ENCODE measurements around the gene PDZD7.

PDZD7 gene

DNA sequence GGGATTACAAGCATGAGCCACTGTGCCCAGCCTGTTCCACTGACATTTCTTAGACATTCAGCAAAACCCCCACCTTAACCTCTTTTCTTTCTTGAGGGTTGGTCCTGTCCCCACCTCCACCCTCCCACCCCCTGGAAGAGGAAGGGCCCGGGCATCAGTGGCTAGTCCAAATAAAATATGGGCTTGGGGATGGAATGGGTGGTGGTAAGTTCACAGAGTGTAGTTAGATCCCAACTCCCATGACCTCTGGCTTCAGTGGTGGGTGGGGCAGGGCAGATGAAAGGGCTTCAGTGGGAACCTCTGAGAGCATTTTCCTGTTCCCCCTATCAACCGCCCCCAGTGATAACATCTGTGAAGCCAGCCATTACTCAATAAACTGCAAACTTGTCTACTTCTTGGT lies 9.9 kb upstream of the PDZD7 start:
- DNase-seq (ENCODE audit: low spot score) = no peak

DNA sequence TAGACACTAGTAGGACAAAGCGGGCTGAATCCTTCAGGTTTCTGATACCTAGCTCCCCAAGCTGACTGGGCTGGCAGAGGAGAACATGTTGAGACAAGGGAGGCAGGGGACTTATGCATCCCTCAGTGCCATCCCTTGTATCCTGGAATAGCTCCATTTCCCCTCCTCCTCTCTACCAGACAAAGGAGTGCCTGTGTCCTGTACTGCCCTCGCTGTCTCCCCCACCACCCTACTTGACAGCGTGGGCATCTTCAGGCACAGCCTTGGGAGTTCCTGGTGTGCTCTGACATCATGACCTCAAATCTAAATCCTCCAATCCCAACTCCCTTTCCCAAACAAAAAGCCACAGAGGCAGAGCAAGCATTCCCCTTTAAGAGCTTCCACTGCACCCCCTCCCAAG lies 9.1 kb upstream of the PDZD7 start:
- peaks cover 28% of the 10 kb centered on the region for H3K36me3 ChIP-seq (ENCODE audit: low read depth)
- DNase-seq (ENCODE audit: low spot score) = no peak

More for the DNA sequence above, 9.9 kb upstream of the PDZD7 start:
- H3K27ac ChIP-seq (ENCODE audit: poor library complexity, severe bottlenecking) = no peak overlapping the region
- TF ChIP-seq, protein P1, sequence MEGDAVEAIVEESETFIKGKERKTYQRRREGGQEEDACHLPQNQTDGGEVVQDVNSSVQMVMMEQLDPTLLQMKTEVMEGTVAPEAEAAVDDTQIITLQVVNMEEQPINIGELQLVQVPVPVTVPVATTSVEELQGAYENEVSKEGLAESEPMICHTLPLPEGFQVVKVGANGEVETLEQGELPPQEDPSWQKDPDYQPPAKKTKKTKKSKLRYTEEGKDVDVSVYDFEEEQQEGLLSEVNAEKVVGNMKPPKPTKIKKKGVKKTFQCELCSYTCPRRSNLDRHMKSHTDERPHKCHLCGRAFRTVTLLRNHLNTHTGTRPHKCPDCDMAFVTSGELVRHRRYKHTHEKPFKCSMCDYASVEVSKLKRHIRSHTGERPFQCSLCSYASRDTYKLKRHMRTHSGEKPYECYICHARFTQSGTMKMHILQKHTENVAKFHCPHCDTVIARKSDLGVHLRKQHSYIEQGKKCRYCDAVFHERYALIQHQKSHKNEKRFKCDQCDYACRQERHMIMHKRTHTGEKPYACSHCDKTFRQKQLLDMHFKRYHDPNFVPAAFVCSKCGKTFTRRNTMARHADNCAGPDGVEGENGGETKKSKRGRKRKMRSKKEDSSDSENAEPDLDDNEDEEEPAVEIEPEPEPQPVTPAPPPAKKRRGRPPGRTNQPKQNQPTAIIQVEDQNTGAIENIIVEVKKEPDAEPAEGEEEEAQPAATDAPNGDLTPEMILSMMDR (IDR thresholded peaks at IDR 0.05; ENCODE audit: poor library complexity, severe bottlenecking) = no peak
- no peak for ATAC-seq (ENCODE audit: low read depth)
- H3K9me3 ChIP-seq (ENCODE audit: severe bottlenecking) = no peaks in the 10 kb centered on the region
- H3K36me3 ChIP-seq (ENCODE audit: low read depth) = peaks cover 20% of the 10 kb centered on the region
- H3K27me3 ChIP-seq (ENCODE audit: insufficient read depth, poor library complexity, severe bottlenecking) = no peaks in the 10 kb centered on the region
- H3K4me3 ChIP-seq (ENCODE audit: severe bottlenecking) = no peak overlapping the region
- peaks cover 9% of the 10 kb centered on the region for H3K4me1 ChIP-seq (ENCODE audit: insufficient read depth, poor library complexity, severe bottlenecking)

DNA sequence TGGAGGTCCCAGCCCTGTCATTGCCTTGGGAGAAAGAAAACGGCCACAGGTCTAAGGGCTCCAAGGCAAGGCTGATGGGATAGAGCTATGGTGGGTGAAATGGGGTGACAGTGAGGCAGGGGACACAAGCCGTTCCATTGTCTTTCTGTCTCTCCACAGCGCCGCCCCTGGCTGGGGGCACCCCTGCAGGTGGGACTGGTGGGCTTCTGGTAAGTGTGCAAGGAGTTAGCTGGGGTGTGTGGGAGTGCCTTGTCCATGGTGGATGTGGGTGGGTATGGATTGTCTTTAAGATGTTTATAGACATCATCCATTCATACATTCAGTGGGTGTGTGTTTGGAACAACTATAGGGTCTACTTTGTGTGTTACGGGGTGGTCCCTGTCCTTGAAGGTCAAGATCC lies 7.6 kb upstream of the PDZD7 start:
- peaks cover 36% of the 10 kb centered on the region for H3K36me3 ChIP-seq (ENCODE audit: low read depth)
- no peak overlapping the region for H3K27ac ChIP-seq (ENCODE audit: poor library complexity, severe bottlenecking)
- peaks cover 8% of the 10 kb centered on the region for H3K4me1 ChIP-seq (ENCODE audit: insufficient read depth, poor library complexity, severe bottlenecking)
- ATAC-seq (ENCODE audit: low read depth) = no peak
- H3K9me3 ChIP-seq (ENCODE audit: severe bottlenecking) = no peaks in the 10 kb centered on the region
- no peaks in the 10 kb centered on the region for H3K27me3 ChIP-seq (ENCODE audit: insufficient read depth, poor library complexity, severe bottlenecking)
- H3K4me3 ChIP-seq (ENCODE audit: severe bottlenecking) = no peak overlapping the region
- TF ChIP-seq, protein P1 (IDR thresholded peaks at IDR 0.05; ENCODE audit: poor library complexity, severe bottlenecking) = no peak
- no peak for DNase-seq (ENCODE audit: low spot score)

More for the DNA sequence above, 9.1 kb upstream of the PDZD7 start:
- Histone ChIP-seq H3K27me3 (ENCODE audit: insufficient read depth, poor library complexity, severe bottlenecking) (no peaks in the 10 kb centered on the region), H3K27ac (ENCODE audit: poor library complexity, severe bottlenecking) (no peak overlapping the region), H3K4me1 (ENCODE audit: insufficient read depth, poor library complexity, severe bottlenecking) (peaks cover 9% of the 10 kb centered on the region), H3K9me3 (ENCODE audit: severe bottlenecking) (no peaks in the 10 kb centered on the region), H3K4me3 (ENCODE audit: severe bottlenecking) (no peak overlapping the region)
- no peak for ATAC-seq (ENCODE audit: low read depth)
- TF ChIP-seq, protein P1 (IDR thresholded peaks at IDR 0.05; ENCODE audit: poor library complexity, severe bottlenecking) = no peak

DNA sequence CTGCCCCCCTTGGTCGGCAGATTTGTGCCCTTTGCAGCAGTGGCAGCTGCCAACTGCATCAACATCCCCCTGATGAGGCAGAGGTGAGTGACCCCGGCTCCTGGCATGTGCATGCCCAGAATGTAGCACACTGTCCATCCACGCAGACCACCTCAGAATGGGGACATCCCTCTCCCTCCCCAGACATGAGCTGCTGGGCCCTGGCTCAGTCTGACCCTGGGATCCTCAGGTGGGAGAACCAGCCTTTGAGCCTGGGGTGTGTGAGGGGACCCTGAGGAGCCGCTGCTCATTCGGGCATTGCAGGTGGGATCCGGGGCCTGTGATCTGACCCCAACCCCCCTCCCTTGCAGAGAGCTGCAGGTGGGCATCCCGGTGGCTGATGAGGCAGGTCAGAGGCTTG lies 5.8 kb upstream of the PDZD7 start:
- no peaks in the 10 kb centered on the region for H3K27me3 ChIP-seq (ENCODE audit: insufficient read depth, poor library complexity, severe bottlenecking)
- no peak for DNase-seq (ENCODE audit: low spot score)
- no peaks in the 10 kb centered on the region for H3K9me3 ChIP-seq (ENCODE audit: severe bottlenecking)
- no peaks in the 10 kb centered on the region for H3K4me1 ChIP-seq (ENCODE audit: insufficient read depth, poor library complexity, severe bottlenecking)
- no peak for ATAC-seq (ENCODE audit: low read depth)
- TF ChIP-seq, protein P1 (IDR thresholded peaks at IDR 0.05; ENCODE audit: poor library complexity, severe bottlenecking) = no peak
- H3K4me3 ChIP-seq (ENCODE audit: severe bottlenecking) = no peak overlapping the region
- H3K36me3 ChIP-seq (ENCODE audit: low read depth) = peaks cover 36% of the 10 kb centered on the region
- no peak overlapping the region for H3K27ac ChIP-seq (ENCODE audit: poor library complexity, severe bottlenecking)

DNA sequence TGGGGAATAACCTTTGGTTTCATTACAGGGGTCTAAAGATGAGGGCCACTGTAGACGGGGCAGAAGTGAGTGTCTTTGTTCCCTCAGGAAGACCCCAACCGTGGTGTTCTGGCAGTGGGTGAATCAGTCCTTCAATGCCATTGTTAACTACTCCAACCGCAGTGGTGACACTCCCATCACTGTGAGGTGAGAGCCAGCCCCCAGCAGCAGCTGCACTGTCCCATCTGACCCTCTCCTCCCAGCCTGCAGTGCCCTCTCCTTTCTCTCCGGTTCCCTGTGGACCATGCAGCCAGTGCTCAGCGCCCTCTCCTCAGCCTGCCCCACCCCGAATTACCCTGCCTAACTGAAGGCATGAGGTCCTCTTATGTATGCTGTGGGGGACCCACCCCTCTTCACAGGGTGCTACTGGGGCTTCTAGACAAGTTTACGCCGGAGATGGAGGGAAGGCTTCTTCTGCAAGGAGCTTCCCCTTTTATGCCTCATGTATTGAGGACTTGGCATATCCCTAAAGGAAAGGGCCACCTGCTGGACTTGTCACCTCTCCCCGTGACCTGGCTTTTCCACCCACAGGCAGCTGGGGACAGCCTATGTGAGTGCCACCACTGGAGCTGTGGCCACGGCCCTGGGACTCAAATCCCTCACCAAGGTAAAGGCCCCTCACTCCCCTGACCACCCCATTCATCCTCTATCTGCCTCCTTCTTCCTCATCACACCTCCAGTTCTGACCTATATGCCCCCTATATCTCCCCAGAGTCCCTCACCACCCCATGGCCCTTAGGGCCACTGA lies 5.2 kb upstream of the PDZD7 start:
- ATAC-seq (ENCODE audit: low read depth) = no peak
- H3K27me3 ChIP-seq (ENCODE audit: insufficient read depth, poor library complexity, severe bottlenecking) = no peaks in the 10 kb centered on the region

More for the DNA sequence above, 5.2 kb upstream of the PDZD7 start:
- Histone ChIP-seq H3K9me3 (ENCODE audit: severe bottlenecking) (no peaks in the 10 kb centered on the region), H3K27ac (ENCODE audit: poor library complexity, severe bottlenecking) (no peak overlapping the region), H3K4me3 (ENCODE audit: severe bottlenecking) (no peak overlapping the region), H3K36me3 (ENCODE audit: low read depth) (peaks cover 36% of the 10 kb centered on the region), H3K4me1 (ENCODE audit: insufficient read depth, poor library complexity, severe bottlenecking) (no peaks in the 10 kb centered on the region)
- TF ChIP-seq, protein P1 (IDR thresholded peaks at IDR 0.05; ENCODE audit: poor library complexity, severe bottlenecking) = no peak
- no peak for DNase-seq (ENCODE audit: low spot score)
